HG02884 (cell line): ENCODE data around the gene FZD10.

Source experiments
- ATAC-seq: cut with Tn5 transposase; IDR thresholded peaks from one replicate; pipeline ENCODE4 v1.9.1; 2021; ENCODE audit warnings: mild to moderate bottlenecking, moderate library complexity; ENCODE audit not compliant: unreplicated experiment

Gene FZD10, protein sequence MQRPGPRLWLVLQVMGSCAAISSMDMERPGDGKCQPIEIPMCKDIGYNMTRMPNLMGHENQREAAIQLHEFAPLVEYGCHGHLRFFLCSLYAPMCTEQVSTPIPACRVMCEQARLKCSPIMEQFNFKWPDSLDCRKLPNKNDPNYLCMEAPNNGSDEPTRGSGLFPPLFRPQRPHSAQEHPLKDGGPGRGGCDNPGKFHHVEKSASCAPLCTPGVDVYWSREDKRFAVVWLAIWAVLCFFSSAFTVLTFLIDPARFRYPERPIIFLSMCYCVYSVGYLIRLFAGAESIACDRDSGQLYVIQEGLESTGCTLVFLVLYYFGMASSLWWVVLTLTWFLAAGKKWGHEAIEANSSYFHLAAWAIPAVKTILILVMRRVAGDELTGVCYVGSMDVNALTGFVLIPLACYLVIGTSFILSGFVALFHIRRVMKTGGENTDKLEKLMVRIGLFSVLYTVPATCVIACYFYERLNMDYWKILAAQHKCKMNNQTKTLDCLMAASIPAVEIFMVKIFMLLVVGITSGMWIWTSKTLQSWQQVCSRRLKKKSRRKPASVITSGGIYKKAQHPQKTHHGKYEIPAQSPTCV

DNA sequence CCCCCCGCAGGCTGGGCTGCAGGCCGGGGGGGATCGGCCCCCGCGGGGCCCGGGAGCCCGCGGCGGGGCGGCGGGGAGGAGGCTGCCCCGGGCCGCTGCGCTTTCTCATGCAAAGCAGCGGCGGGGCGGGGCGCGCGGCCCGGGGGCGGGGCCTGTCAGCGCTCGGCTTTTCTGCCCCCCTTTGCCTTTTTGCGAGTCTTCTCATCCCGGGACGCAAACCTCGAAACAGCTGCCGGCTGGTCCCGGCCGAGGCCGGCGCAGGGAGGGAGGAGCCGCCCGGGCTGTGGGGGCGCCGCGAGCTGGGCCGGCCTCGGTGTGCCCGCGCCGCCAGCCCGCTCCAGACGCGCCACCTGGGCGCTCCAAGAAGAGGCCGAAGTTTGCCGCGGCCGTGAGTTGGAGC is at the start of gene FZD10:
Gene FZD10, plus strand, starts transcription at position 198 of the 400 bp plus-strand sequence. CDS start 479 bp downstream, outside the sequence.
- ATAC-seq: no peak

DNA sequence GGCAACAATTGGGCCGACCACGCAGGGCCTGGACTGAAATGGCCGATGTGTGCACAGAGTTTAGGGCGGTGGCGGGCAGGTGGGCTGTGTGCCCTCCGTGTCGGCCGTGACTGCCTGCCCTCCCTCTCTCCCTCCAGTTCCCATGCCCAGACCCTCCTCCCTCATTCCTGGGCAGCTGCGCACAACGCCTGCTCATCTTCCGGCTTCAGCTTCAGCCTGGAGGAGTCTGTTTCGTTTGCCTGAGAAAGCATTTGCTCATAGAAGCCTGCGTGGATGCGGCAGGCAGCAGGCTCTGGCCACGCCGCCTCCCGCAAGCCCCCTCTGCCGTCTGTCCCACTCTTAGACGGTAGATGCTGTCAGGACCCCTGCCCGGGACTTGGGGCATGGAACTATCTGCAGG is 47.3 kb upstream of the FZD10 start:
- ATAC-seq: no peak

- no peak for ATAC-seq
These were observed 46.6 kb upstream of the FZD10 start for GRCh38 chr12:130115646-130116045.

GRCh38 chr12:130116791-130117190 is 45.5 kb upstream of the FZD10 start:
- no peak for ATAC-seq

GRCh38 chr12:130117233-130117632 is 45.0 kb upstream of the FZD10 start:
- no peak for ATAC-seq

GRCh38 chr12:130117701-130118100 is 44.6 kb upstream of the FZD10 start:
- ATAC-seq: no peak

DNA sequence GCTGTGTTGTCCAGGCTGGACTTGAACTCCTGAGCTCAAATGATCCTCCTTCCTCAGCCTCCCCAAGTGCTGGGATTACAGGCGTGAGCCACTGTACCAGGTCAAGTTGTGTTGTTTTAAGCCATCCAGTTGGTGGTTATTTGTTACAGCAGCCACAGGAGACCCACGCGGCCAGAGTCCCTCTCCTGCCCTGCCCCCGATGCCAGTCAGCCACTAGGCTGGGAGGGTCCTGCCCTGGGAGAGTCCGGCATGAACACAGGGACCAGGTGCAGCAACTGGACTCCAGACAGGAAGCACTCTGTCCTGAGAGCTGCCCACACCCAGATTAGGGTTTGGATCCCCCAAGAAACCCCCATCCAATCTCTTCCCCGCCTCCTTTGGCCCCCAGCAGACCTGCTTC is 44.1 kb upstream of the FZD10 start:
- ATAC-seq: no peak

DNA sequence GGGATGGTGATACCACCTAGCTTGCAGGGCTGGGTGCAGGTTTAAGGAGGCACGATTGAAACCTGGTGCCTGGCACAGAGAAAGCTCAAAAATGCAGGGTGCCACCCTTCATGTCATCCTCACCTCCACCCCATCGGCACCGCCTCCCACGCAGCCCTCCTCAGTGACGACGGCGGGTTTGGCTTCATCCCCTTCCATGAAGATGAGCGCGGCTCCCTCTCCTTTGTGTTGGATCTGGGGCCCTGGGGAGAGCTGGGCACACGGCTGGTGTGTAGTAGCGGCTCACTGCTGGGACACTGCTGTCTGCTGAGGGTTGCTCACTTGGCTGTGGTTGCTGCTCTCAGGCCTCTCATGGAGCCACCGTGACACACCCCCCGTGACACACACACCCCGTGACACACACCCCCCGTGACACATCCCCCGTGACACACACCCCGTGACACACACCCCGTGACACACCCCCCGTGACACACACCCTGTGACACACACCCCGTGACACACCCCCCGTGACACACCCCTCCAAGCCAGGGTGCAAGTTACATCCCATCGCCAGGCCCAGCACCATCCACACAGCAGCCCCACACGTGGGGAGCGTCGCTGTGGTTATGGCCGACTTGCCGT is 42.9 kb upstream of the FZD10 start:
- no peak for ATAC-seq

DNA sequence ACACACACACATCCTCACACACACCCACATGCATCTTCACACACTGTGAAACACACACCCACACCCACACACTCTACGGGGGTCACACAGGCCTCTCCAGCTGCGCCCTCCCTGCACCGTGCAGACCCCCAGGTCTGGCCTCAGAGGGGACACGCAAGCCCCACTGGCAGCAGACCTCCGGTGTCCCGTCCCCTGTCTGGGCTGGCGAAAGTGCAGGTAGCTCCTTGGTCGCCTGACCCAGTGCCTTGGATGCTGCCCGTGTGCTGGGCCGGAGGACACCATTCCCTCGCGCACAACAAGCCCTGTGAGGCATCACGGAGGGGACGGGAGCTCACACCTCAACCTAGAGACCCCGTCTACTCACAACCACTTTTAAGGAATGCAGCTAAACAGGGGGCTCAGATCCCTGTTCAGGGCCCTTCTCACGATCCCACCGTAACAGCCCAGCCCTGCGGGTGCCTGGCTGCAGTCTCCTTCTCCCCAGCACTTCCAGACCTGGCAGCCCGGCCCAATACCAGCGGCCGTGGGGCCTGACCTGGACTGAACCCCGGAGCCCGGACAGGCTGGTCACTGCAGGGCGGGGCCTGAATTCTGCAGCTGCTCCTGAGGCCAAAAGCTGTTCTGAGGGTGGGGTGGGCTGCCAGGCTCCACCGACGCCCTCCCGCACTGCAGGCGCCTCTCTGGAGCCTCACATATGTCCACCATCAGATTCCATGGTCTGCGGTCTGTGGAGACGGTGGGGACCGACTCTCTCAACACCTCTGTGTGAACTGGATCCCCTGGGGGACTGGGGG is 42.1 kb upstream of the FZD10 start:
- ATAC-seq: no peak

DNA sequence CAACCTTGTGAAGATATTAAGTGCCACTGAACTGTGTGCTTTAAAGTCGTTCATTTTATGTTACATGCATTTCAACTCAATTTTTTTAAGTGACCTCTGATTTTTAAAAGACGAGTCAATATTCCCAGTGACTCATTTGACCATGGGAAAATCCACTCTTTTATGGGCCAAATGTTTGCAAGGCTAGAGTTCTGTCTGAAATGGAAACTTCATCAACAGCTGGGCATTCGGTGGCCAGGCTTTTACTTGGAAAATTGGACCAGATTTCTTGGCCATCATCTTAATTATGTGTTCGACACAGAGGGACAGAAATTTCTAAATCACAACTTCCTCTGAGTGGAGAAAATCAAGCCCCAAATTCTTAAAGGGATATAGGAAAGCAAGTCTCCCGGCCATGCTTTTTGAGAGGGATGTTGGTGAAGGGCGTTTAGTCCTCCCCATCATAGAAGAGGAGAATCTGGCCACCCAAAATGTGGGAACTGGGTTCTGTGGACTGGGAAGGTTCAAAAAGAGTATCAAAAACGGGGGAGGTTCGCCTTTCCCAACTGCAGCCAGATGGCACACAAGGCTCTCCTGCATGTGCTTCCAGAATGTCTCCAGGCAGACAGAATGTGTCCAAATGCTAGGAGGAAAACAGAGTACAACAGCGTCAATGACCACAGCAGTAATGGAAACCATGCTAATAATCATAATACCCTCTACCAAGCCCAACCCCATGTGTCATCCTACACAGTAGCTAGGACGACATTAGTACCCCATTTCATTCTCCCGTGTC is 40.9 kb upstream of the FZD10 start:
- no peak for ATAC-seq

DNA sequence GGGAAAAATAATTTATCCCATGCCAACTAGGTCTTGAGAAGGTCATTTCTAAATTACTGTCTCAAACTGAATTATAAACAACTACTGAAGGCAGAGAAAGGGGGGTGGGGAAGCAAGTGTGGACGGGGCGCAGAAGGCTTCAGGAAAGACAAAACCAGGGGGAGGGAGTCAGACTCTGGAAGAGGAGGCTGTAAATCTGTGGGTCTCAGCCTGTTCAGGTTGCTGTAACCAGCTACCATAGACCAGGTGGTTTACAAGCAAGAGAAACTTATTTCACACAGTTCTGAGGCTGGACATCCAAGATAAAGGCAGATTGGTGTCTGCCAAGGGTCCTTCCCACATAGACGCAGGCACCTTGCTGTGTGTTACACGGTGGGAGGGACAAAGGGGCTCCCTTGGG is 39.9 kb upstream of the FZD10 start:
- ATAC-seq: no peak

GRCh38 chr12:130124106-130124505 is 38.2 kb upstream of the FZD10 start:
- ATAC-seq: no peak

DNA sequence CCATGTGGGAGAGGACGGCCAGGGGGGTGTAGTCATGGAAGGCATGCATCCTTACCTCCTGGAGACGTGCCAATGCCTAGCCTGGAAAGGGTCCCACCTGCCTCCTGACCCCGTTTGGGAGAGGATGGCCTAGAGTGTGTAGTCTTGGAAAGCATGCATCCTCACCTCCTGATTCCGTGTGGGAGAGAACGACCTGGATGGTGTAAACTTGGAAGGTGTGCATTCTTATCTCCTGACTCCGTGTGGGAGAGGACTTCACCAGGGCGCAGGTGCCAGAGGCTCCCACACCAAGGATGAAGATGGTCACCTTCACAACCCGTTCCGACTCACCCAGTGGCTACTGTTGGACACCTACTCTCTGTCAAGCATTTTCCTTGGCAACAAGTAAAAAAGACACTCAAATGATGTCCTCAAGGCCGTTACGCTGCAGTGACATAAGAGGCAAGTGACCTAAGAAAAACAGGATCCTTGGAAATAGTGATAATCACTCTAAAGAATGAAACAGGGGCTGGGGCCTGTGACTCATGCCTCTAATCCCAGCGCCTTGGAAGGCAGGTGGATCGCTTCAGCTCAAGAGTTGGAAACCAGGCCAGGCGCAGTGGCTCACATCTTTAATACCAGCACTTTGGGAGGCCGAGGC is 37.5 kb upstream of the FZD10 start:
- ATAC-seq: no peak

GRCh38 chr12:130126023-130126432 is 36.2 kb upstream of the FZD10 start:
- no peak for ATAC-seq

DNA sequence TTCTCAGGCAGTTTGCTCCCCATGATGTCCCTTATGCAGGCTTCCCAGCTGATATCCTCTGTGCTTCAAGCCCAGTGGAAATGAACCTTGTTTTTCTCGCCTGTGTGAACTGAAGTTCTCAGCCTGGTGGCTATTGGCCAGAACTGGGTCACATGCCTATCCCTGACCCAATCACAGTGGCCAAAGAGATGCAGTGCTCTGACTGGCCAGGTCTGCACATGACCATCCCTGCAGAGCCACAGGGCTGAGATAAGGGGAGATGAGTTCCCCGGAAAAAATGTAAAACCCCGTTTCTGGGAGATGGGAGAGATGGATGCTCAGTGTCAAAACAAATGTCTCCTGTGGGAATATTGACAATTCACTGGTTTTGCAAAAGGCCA is 34.7 kb upstream of the FZD10 start:
- ATAC-seq: no peak

DNA sequence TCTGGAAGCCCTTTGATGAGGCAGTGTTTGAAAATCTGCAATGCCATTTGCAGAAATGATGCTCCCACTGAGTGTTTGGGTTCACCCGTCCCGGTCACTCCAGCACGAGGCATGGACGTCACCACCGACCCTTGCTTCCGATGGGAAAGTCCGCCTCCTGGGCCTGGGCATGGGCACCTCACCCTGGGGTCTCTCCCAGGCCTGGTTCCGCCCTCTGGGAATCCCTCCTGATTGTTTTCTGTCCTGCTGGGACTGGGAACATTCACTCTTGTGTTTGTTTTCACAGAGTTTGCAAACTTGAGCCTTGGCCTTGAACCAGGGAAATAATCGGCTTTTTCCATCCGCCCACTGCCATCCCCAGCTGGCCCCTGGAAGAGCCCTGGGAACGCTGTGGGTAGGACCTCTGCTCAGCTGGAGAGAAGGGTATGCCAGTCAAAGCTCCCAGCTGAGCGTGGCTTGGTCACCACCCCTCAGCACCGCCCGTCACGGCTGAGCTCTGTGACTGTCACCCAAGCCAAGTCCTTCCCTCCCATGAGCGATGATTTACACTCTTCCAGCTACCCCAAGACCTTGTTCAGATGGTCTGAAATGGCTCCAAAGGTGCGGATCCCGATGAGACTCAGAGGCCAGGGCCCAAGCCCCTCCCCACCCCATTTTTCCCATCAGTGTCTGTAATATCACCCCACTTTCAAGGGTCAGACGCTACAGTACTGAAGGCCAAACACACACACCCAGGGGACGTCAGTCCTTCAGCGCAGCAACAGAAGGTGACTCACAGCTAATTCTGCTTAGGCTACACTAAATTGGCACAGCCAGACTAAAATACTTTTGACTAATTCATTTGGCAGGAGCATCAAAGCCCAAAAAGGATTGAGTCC is 34.1 kb upstream of the FZD10 start:
- ATAC-seq: no peak

- ATAC-seq: no peak
These were observed 33.2 kb upstream of the FZD10 start for GRCh38 chr12:130128790-130129735.

- no peak for ATAC-seq
These were observed 31.9 kb upstream of the FZD10 start for GRCh38 chr12:130130346-130130745.
